PC-9 (cell line): ENCODE results near the gene SLC30A5.

ENCODE experiments used
- EZH2 ChIP-seq: fragments of 200-600 bp; sonication (generic); IDR thresholded peaks from 2 replicates; pipeline ENCODE4 v1.8.0; 2017; ENCODE audit warnings: antibody characterized with exemption, low read depth
- TF ChIP-seq, protein P1 (sequence below): fragments of 200-600 bp; sonication (generic); conservative IDR thresholded peaks from 2 replicates; pipeline ENCODE4 v1.6.1; 2017; ENCODE audit warnings: mixed run types, antibody characterized with exemption, mild to moderate bottlenecking, moderate library complexity

GRCh38 chr5:69075522-69076179, 18.2 kb upstream of the SLC30A5 start:
- TF ChIP-seq, protein P1, sequence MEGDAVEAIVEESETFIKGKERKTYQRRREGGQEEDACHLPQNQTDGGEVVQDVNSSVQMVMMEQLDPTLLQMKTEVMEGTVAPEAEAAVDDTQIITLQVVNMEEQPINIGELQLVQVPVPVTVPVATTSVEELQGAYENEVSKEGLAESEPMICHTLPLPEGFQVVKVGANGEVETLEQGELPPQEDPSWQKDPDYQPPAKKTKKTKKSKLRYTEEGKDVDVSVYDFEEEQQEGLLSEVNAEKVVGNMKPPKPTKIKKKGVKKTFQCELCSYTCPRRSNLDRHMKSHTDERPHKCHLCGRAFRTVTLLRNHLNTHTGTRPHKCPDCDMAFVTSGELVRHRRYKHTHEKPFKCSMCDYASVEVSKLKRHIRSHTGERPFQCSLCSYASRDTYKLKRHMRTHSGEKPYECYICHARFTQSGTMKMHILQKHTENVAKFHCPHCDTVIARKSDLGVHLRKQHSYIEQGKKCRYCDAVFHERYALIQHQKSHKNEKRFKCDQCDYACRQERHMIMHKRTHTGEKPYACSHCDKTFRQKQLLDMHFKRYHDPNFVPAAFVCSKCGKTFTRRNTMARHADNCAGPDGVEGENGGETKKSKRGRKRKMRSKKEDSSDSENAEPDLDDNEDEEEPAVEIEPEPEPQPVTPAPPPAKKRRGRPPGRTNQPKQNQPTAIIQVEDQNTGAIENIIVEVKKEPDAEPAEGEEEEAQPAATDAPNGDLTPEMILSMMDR = no peak
- no peak for TF ChIP-seq EZH2
